Endothelial cell of hepatic sinusoid (primary cell): ENCODE results near the gene AGAP5.

Source experiments
- in situ Hi-C: cut with HindIII; loops from 2 replicates; pipeline ENCODE4 v1.10.0; 2017; ENCODE audit warnings: low sequenced_read_pairs

AGAP5 gene

GRCh38 chr10:73629165-73629564, 68.7 kb downstream of the AGAP5 start:
- in situ Hi-C loops = loop anchor here (5.0 to 10.0 kb wide), 3 partner anchors 57 to 124 kb away; no protein-coding TSS in a partner anchor

GRCh38 chr10:73628405-73628804, 69.5 kb downstream of the AGAP5 start:
- in situ Hi-C loops = loop anchor here (5.0 to 10.0 kb wide), 3 partner anchors 56 to 124 kb away; no protein-coding TSS in a partner anchor

GRCh38 chr10:73627300-73627699, 70.6 kb downstream of the AGAP5 start:
- in situ Hi-C loops = loop anchor here (5.0 to 10.0 kb wide), 3 partner anchors 55 to 122 kb away; no protein-coding TSS in a partner anchor

GRCh38 chr10:73625884-73626752, 71.8 kb downstream of the AGAP5 start:
- in situ Hi-C loops = loop anchor here (5.0 to 10.0 kb wide), 3 partner anchors 54 to 121 kb away; no protein-coding TSS in a partner anchor

- in situ Hi-C loops = loop anchor here (5.0 to 10.0 kb wide), 3 partner anchors 53 to 120 kb away; no protein-coding TSS in a partner anchor
Measured at GRCh38 chr10:73625004-73625883, 72.7 kb downstream of the AGAP5 start.
